ENCODE results near the gene FAS.

- TF ChIP-seq CTCF (IDR thresholded peaks at IDR 0.05 in 2 of 3, conservative IDR thresholded peaks at IDR 0.05 in 1 of 3; ENCODE audit: borderline replicate concordance in 1 of 3, insufficient read depth in 1 of 3, low read depth in 2 of 3, low read length in 2 of 3) (no peak), POLR2AphosphoS5 (IDR thresholded peaks at IDR 0.05; ENCODE audit: low read depth, low read length) (no peak), ATF3 (IDR thresholded peaks at IDR 0.05) (no peak)
Measured at GRCh38 chr10:89032141-89032891, 41.7 kb downstream of the FAS start.

Measured in HCT116 (cell line).